ENCODE measurements around the gene GIT1.

DNA sequence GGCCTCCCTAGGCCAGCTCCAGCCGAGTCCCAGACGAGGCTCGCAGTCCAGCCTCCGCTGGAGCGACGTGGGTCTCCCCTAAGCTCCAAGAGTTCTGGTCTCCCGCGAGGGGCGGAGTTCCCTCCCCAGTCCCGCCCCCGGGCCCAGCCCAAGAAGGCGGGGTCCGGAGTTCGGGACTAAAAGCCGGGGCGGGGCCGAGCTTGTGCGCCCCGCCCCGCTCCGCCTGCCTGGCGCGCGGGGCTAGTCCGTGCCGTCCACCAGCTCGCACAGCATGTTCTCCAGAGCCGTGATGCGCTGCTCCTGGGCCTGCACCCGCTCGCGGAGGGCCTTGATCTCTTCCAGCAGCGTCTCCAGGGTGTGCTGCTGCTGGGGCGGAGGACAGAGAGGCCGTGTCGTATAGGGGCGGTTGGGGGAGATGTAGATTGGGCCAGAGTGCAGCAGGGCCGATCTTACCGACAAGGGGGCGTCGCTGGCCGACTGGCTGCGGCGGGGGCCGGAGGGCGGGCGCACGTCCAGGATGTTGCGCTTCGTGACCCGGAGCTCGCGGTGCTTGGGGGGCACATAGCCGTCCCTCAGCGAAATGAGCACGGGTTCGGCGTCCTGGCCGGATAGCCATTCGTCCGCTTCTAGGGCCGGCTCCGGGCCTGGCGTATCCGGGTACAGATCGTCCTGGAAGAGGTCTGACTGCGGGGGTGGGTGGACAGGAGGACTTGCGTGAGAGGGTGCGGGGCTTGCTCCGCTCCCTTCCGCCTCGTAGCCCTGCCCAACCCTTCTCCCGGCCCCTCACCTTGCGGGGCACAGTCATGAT, 26.2 kb upstream of the GIT1 start:
- TF ChIP-seq, protein P1, sequence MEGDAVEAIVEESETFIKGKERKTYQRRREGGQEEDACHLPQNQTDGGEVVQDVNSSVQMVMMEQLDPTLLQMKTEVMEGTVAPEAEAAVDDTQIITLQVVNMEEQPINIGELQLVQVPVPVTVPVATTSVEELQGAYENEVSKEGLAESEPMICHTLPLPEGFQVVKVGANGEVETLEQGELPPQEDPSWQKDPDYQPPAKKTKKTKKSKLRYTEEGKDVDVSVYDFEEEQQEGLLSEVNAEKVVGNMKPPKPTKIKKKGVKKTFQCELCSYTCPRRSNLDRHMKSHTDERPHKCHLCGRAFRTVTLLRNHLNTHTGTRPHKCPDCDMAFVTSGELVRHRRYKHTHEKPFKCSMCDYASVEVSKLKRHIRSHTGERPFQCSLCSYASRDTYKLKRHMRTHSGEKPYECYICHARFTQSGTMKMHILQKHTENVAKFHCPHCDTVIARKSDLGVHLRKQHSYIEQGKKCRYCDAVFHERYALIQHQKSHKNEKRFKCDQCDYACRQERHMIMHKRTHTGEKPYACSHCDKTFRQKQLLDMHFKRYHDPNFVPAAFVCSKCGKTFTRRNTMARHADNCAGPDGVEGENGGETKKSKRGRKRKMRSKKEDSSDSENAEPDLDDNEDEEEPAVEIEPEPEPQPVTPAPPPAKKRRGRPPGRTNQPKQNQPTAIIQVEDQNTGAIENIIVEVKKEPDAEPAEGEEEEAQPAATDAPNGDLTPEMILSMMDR (conservative IDR thresholded peaks at IDR 0.05; ENCODE audit: low read length): no peak
- TF ChIP-seq EZH2phosphoT487 (IDR thresholded peaks at IDR 0.05; ENCODE audit: borderline replicate concordance, low read depth, low read length): no peak
